Measurements from ENCODE around the gene TMEM63B. TPM values are rescaled to one million over a fixed set of nuclear protein-coding genes. Genes with fewer than 3 reads are reported as not detected.

The TMEM63B gene
- total RNA-seq, 4 donors from 2014 or later: 73.4 to 91.2 (median 87.7) TPM

- TF ChIP-seq POLR2A (IDR thresholded peaks at IDR 0.05): no peak
- TF ChIP-seq, protein P1, sequence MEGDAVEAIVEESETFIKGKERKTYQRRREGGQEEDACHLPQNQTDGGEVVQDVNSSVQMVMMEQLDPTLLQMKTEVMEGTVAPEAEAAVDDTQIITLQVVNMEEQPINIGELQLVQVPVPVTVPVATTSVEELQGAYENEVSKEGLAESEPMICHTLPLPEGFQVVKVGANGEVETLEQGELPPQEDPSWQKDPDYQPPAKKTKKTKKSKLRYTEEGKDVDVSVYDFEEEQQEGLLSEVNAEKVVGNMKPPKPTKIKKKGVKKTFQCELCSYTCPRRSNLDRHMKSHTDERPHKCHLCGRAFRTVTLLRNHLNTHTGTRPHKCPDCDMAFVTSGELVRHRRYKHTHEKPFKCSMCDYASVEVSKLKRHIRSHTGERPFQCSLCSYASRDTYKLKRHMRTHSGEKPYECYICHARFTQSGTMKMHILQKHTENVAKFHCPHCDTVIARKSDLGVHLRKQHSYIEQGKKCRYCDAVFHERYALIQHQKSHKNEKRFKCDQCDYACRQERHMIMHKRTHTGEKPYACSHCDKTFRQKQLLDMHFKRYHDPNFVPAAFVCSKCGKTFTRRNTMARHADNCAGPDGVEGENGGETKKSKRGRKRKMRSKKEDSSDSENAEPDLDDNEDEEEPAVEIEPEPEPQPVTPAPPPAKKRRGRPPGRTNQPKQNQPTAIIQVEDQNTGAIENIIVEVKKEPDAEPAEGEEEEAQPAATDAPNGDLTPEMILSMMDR (IDR thresholded peaks at IDR 0.05): no peak
- intact Hi-C loops (cut with DNase I; ENCODE audit: low total_unique reads): loop anchor here (5.0 kb wide), 2 partner anchors 65 to 85 kb away; partner anchors contain the start of gene SLC35B2
- 81 to 82% methylated on average over 12 of the region's 12 CpGs for WGBS, 2 donors
- DNase-seq (ENCODE audit: low spot score in 2 of 2): no peak
- no peak overlapping the region for H3K4me3 ChIP-seq (ENCODE audit: low read depth, poor library complexity, severe bottlenecking)
These were observed 44.7 kb downstream of the TMEM63B start for GRCh38 chr6:44171899-44172546.

DNA sequence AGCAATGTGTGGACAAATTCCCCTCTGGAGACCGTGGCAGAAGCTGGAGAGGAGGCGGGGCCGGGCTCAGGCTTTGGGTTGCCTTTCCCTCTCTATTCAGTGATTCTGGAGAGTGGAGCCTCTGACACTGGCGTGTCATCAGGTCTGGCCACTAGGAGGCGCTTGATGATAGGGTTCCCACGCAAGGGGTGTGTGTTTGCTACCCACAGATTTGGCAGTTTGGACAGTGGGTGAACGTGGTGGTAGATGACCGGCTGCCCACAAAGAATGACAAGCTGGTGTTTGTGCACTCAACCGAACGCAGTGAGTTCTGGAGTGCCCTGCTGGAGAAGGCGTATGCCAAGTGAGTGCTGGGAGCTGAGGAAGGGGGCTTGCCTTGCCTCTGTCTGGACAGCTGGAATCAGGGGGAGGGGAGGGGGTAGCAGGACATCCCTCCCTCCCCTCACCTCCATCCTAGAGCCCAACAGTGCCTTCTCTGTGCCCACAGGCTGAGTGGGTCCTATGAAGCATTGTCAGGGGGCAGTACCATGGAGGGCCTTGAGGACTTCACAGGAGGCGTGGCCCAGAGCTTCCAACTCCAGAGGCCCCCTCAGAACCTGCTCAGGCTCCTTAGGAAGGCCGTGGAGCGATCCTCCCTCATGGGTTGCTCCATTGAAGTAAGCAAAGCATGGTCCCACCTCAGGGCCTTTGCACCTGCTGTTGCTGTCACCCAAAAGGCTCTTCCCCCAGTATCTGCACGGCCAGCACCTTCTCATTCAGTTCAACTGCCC is 45.6 kb downstream of the TMEM63B start:
- DNase-seq (ENCODE audit: low spot score in 2 of 2): peak; percentile 86 to 97
- H3K4me3 ChIP-seq (ENCODE audit: low read depth, poor library complexity, severe bottlenecking): no peak overlapping the region
- 25 to 31% methylated on average over 15 of the region's 15 CpGs for WGBS, 2 donors
- TF ChIP-seq, protein P1 (IDR thresholded peaks at IDR 0.05): peak in 1 of 3 donors; percentile 94
- no peak for TF ChIP-seq POLR2A (IDR thresholded peaks at IDR 0.05)
- intact Hi-C loops (cut with DNase I; ENCODE audit: low total_unique reads): loop anchor here (5.0 kb wide), 2 partner anchors 64 to 84 kb away; partner anchors contain the start of gene SLC35B2

- intact Hi-C loops (cut with DNase I; ENCODE audit: low total_unique reads): no loop called here
- DNase-seq (ENCODE audit: low spot score in 2 of 2): no peak
- TF ChIP-seq, protein P1 (IDR thresholded peaks at IDR 0.05): no peak
- no peak for TF ChIP-seq POLR2A (IDR thresholded peaks at IDR 0.05)
- H3K4me3 ChIP-seq (ENCODE audit: low read depth, poor library complexity, severe bottlenecking): no peak overlapping the region
- WGBS, 2 donors: 75 to 80% methylated on average over 15 of the region's 15 CpGs
These were observed 48.9 kb downstream of the TMEM63B start for GRCh38 chr6:44176130-44176761.

GRCh38 chr6:44176762-44177509 is 49.6 kb downstream of the TMEM63B start:
- TF ChIP-seq POLR2A (IDR thresholded peaks at IDR 0.05): no peak
- TF ChIP-seq, protein P1 (IDR thresholded peaks at IDR 0.05): no peak
- intact Hi-C loops (cut with DNase I; ENCODE audit: low total_unique reads): no loop called here
- no peak overlapping the region for H3K4me3 ChIP-seq (ENCODE audit: low read depth, poor library complexity, severe bottlenecking)
- no peak for DNase-seq (ENCODE audit: low spot score in 2 of 2)
- WGBS, 2 donors: 70 to 78% methylated on average over 23 to 24 of the region's 24 CpGs

DNA sequence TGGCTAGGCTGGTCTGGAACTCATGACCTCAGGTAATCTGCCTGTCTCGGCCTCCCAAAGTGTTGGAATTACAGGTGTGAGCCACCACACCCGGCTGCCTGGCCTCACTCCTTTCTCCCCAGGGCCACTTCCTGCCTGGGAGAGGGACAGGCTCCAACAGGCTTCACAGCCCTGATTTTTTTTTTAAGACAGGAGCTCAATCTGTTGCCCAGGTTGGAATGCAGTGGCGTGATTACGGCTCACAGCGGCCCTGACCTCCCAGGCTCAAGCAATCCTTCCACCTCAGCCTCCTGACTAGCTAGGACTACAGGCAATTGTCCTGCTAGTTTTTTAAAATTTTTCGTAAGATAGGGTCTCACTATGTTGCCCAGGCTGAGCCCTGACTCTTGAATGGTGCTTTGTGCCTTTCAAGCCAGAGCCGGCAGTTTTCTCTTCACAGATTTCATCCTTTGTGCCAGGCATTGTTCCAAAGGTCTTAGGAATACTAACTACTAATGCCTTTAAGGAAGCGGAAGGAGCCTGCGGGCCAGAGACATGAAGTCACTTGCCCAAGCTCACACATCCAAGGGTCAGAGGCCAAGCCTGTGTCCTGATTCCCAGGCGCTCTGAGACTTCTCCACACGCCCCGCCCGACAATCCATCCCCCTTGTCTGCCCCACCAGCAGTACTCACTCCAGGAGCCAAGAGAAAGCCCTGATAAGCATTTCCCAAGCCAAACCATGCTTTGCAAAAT is 50.5 kb downstream of the TMEM63B start:
- 45 to 52% methylated on average over 13 of the region's 13 CpGs for WGBS, 2 donors
- intact Hi-C loops (cut with DNase I; ENCODE audit: low total_unique reads): no loop called here
- peak in 1 of 2 donors; percentile 50 for DNase-seq (ENCODE audit: low spot score in 2 of 2)
- TF ChIP-seq, protein P1 (IDR thresholded peaks at IDR 0.05): no peak
- TF ChIP-seq POLR2A (IDR thresholded peaks at IDR 0.05): no peak
- no peak overlapping the region for H3K4me3 ChIP-seq (ENCODE audit: low read depth, poor library complexity, severe bottlenecking)

Measured in lower leg skin (tissue), 4 donors.